ENCODE data around the gene HAVCR1. TPM values are rescaled to one million over a fixed set of nuclear protein-coding genes. Genes with fewer than 3 reads are reported as not detected.
A peak's percentile ranks its signal among the peaks of the same experiment; 100 is the strongest.

The HAVCR1 gene
- not detected in 2 replicates for total RNA-seq
- polyA plus RNA-seq: not detected in 2 replicates

GRCh38 chr5:157059093-157059539, at the start of gene HAVCR1:
Gene HAVCR1, minus strand, starts transcription at chr5:157059116. Its CDS starts 1,173 bp downstream, at chr5:157057943.
- Histone ChIP-seq H3K4me3 (no peak within 1 kb of the TSS), H3K27ac (no peak within 1 kb of the TSS), H3K36me3 (no peaks in the 10 kb centered on the region), H3K27me3 (no peaks in the 10 kb centered on the region), H3K4me1 (ENCODE audit: low read depth) (no peaks in the 10 kb centered on the region), H3K9me3 (ENCODE audit: low read depth) (no peaks in the 10 kb centered on the region)
- no peak for TF ChIP-seq CTCF (IDR thresholded peaks at IDR 0.05; ENCODE audit: low read depth, low read length)
- DNase-seq (ENCODE audit: low read depth in 1 of 2, low spot score in 1 of 2): no peak

- TF ChIP-seq CTCF (IDR thresholded peaks at IDR 0.05; ENCODE audit: low read depth, low read length): no peak
- Histone ChIP-seq H3K36me3 (no peaks in the 10 kb centered on the region), H3K27me3 (no peaks in the 10 kb centered on the region), H3K4me1 (ENCODE audit: low read depth) (no peaks in the 10 kb centered on the region), H3K4me3 (no peak overlapping the region), H3K27ac (no peak overlapping the region), H3K9me3 (ENCODE audit: low read depth) (no peaks in the 10 kb centered on the region)
- DNase-seq (ENCODE audit: low read depth in 1 of 2, low spot score in 1 of 2): no peak
Measured at GRCh38 chr5:157107508-157107907, 48.6 kb upstream of the HAVCR1 start.

GRCh38 chr5:157106630-157107461, 47.9 kb upstream of the HAVCR1 start:
- Histone ChIP-seq H3K27me3 (no peaks in the 10 kb centered on the region), H3K4me1 (ENCODE audit: low read depth) (no peaks in the 10 kb centered on the region), H3K36me3 (no peaks in the 10 kb centered on the region), H3K9me3 (ENCODE audit: low read depth) (no peaks in the 10 kb centered on the region), H3K27ac (no peak overlapping the region), H3K4me3 (no peak overlapping the region)
- TF ChIP-seq CTCF (IDR thresholded peaks at IDR 0.05; ENCODE audit: low read depth, low read length): no peak
- DNase-seq (ENCODE audit: low read depth in 1 of 2, low spot score in 1 of 2): no peak

GRCh38 chr5:157100140-157100679, 41.3 kb upstream of the HAVCR1 start:
- peak in 1 of 2 donors; percentile 33 for DNase-seq (ENCODE audit: low read depth in 1 of 2, low spot score in 1 of 2)
- no peak overlapping the region for H3K4me3 ChIP-seq
- no peak overlapping the region for H3K27ac ChIP-seq
- no peaks in the 10 kb centered on the region for H3K36me3 ChIP-seq
- H3K9me3 ChIP-seq (ENCODE audit: low read depth): no peaks in the 10 kb centered on the region
- H3K4me1 ChIP-seq (ENCODE audit: low read depth): no peaks in the 10 kb centered on the region
- TF ChIP-seq CTCF (IDR thresholded peaks at IDR 0.05; ENCODE audit: low read depth, low read length): no peak
- H3K27me3 ChIP-seq: no peaks in the 10 kb centered on the region

- no peak for DNase-seq (ENCODE audit: low read depth in 1 of 2, low spot score in 1 of 2)
- Histone ChIP-seq H3K9me3 (ENCODE audit: low read depth) (no peaks in the 10 kb centered on the region), H3K36me3 (no peaks in the 10 kb centered on the region), H3K4me1 (ENCODE audit: low read depth) (no peaks in the 10 kb centered on the region), H3K27ac (no peak overlapping the region), H3K4me3 (no peak overlapping the region), H3K27me3 (no peaks in the 10 kb centered on the region)
- no peak for TF ChIP-seq CTCF (IDR thresholded peaks at IDR 0.05; ENCODE audit: low read depth, low read length)
Measured at GRCh38 chr5:157088342-157088990, 29.6 kb upstream of the HAVCR1 start.
